KMS-11 (cell line): ENCODE measurements around the gene CCDC196.

Source experiments
- H2AFZ ChIP-seq: fragments of 200-600 bp; sonication (generic); 2 replicates; pipeline ENCODE4 v1.6.1; 2016; ENCODE audit warnings: antibody characterized with exemption, mixed run types, low read depth
- H3K27ac ChIP-seq: fragments of 200-600 bp; sonication (generic); 2 replicates; pipeline ENCODE4 v1.6.1; 2016; ENCODE audit warnings: mild to moderate bottlenecking, mixed run types
- H3K27me3 ChIP-seq: fragments of 200-600 bp; sonication (generic); 2 replicates; pipeline ENCODE4 v1.6.1; 2017; ENCODE audit warnings: mild to moderate bottlenecking, low read depth, mixed run types, moderate library complexity; ENCODE audit not compliant: insufficient read depth
- H3K36me3 ChIP-seq: fragments of 200-600 bp; sonication (generic); 2 replicates; pipeline ENCODE4 v1.6.1; 2017; ENCODE audit warnings: mild to moderate bottlenecking, mixed run types; ENCODE audit not compliant: insufficient read depth
- H3K4me1 ChIP-seq: fragments of 200-600 bp; sonication (generic); 2 replicates; pipeline ENCODE4 v1.6.1; 2016; ENCODE audit warnings: mild to moderate bottlenecking, low read depth, mixed run types; ENCODE audit not compliant: poor library complexity, severe bottlenecking
- H3K4me2 ChIP-seq: fragments of 200-600 bp; sonication (generic); 2 replicates; pipeline ENCODE4 v1.7.0; 2016; ENCODE audit warnings: mild to moderate bottlenecking, mixed run types
- H3K4me3 ChIP-seq: fragments of 200-600 bp; sonication (generic); IDR thresholded peaks from 2 replicates; pipeline ENCODE4 v1.6.1; 2017; ENCODE audit warnings: low read depth, low read length, mixed read lengths; ENCODE audit not compliant: insufficient read depth
- H3K79me2 ChIP-seq: fragments of 200-600 bp; sonication (generic); 2 replicates; pipeline ENCODE4 v1.6.1; 2016; ENCODE audit warnings: low read depth, mixed run types; ENCODE audit not compliant: insufficient read depth
- H3K9ac ChIP-seq: fragments of 200-600 bp; sonication (generic); 2 replicates; pipeline ENCODE4 v1.6.1; 2016; ENCODE audit warnings: mild to moderate bottlenecking, mixed run types
- H4K20me1 ChIP-seq: fragments of 200-600 bp; sonication (generic); 2 replicates; pipeline ENCODE4 v1.6.1; 2016; ENCODE audit warnings: mild to moderate bottlenecking, mixed run types; ENCODE audit not compliant: insufficient read depth
- TF ChIP-seq, protein P1 (sequence below): fragments of 200-600 bp; sonication (generic); conservative IDR thresholded peaks from 2 replicates; pipeline ENCODE4 v1.6.1; 2017; ENCODE audit warnings: low read depth, mild to moderate bottlenecking, antibody characterized with exemption, low read length, moderate library complexity, mixed read lengths

Gene CCDC196

DNA sequence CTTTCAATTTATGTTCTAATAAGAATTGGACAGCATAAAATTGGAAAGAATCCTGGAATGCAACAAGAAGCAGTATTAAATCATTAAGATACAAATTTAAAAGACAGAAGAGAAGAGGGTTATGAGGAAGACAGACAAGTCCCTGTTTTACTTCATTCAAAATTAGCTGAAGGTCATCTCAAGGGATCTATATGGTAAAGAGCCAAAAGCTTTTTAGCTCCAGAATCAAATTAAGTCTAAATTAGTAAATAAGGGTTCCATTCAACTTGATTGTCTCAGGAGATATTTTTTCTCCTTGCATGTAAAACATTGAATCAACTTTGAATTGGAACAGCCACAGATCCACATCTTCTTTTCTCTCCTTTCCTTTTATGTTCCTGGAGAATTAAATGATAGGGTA lies 7.6 kb downstream of the CCDC196 start:
- H3K27me3 ChIP-seq = no peaks in the 10 kb centered on the region
- no peaks in the 10 kb centered on the region for H4K20me1 ChIP-seq
- H3K36me3 ChIP-seq = no peaks in the 10 kb centered on the region
- no peaks in the 10 kb centered on the region for H3K79me2 ChIP-seq
- H3K4me3 ChIP-seq = no peak overlapping the region
- H3K4me2 ChIP-seq = no peak overlapping the region
- H3K4me1 ChIP-seq = peaks cover 4% of the 10 kb centered on the region
- H3K9ac ChIP-seq = no peak overlapping the region
- TF ChIP-seq, protein P1, sequence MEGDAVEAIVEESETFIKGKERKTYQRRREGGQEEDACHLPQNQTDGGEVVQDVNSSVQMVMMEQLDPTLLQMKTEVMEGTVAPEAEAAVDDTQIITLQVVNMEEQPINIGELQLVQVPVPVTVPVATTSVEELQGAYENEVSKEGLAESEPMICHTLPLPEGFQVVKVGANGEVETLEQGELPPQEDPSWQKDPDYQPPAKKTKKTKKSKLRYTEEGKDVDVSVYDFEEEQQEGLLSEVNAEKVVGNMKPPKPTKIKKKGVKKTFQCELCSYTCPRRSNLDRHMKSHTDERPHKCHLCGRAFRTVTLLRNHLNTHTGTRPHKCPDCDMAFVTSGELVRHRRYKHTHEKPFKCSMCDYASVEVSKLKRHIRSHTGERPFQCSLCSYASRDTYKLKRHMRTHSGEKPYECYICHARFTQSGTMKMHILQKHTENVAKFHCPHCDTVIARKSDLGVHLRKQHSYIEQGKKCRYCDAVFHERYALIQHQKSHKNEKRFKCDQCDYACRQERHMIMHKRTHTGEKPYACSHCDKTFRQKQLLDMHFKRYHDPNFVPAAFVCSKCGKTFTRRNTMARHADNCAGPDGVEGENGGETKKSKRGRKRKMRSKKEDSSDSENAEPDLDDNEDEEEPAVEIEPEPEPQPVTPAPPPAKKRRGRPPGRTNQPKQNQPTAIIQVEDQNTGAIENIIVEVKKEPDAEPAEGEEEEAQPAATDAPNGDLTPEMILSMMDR = no peak
- H3K27ac ChIP-seq = no peak overlapping the region
- H2AFZ ChIP-seq = no peak overlapping the region

DNA sequence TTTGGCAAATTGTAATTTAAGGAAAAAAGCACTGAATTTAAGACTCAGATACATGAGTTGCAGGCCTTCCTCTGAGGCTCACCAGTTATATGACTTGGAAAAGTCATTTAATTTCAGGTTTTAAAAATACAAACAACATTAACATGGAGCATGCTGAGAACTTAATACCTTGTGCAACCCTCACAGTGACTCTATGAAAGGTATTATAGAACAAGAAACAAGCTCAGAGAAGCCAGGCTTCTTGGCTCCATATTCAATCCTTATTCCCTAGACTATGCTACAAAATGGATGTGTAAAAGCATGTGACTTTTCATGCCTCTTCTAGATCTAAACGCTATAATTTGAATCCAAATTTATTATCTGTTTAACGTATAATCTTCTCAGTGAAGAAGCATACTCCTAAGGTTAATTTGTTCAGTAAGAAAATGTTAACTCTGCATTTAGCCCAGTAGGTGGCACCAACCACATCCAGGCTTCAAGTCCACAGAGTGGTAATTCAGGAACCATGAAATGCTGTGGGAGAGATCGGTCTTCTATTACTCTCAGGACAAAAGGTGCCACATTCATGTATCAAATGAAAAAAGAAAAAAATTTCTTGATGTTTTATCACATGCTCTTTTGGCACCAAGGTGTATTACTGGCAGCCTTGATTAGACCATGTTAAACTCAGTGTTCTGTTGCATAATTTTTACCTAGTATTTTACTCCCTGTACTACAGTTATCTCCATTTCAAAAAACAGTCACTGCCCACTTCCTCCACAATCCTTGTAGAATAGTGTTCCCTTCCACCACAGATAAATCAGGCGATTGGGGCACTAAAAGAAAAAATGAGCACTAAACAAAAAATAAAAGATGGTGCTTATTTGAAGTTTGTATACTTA lies 9.3 kb downstream of the CCDC196 start:
- no peaks in the 10 kb centered on the region for H4K20me1 ChIP-seq
- no peak overlapping the region for H3K4me3 ChIP-seq
- no peak overlapping the region for H2AFZ ChIP-seq
- H3K4me2 ChIP-seq = no peak overlapping the region
- H3K27ac ChIP-seq = no peak overlapping the region
- TF ChIP-seq, protein P1 = peak; percentile 72
- no peaks in the 10 kb centered on the region for H3K79me2 ChIP-seq
- H3K9ac ChIP-seq = no peak overlapping the region
- H3K27me3 ChIP-seq = no peaks in the 10 kb centered on the region
- no peaks in the 10 kb centered on the region for H3K36me3 ChIP-seq
- peaks cover 4% of the 10 kb centered on the region for H3K4me1 ChIP-seq

DNA sequence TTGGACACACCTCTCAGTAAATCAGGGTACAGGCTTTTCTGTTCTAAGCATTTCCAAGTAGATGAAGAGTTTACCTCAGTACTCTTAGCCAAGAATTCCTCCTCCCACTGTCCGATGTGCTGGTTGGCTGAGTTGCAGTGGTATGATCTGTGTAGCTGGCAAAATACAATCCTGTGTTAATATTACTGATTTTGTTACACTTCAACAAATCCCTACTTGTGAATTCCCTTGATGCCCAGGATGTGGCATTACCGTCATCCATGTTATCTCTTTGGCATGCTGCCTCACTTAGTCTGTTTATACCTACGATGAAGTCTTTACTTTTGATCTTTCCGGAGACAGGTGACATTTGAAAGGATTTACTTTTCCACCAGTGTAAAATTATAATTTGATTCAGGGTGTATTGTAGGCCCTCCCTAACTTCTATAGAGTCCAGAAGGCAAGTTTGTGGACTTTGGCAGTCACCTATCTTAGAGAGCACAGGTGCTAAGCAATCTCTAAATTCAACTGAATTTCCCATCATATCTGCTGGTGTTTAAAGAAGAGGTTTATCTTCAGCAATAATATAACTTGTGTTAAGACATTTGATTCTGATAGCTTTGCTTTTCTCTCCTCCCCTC lies 10.1 kb downstream of the CCDC196 start:
- no peak overlapping the region for H3K9ac ChIP-seq
- no peak overlapping the region for H3K27ac ChIP-seq
- no peak overlapping the region for H2AFZ ChIP-seq

DNA sequence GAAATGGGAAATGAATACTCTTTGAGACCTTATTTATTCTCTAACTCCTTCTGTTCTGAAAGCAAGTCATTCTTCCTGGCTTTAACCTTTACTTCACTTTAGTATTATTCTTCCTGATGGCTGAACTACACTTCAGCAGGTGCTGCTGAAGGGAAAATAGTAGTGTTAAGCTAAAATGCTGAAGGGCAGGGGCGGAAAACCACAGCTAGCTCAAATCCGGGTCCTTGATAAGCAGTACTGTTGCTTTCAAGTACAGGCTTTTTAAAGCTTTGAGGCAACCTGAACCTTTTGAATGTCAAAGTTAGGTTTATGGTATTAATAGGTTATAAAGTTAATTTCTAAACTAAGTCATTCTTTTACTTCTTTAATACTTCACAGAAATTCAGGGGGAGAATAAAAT lies 10.7 kb downstream of the CCDC196 start:
- Histone ChIP-seq H3K79me2 (no peaks in the 10 kb centered on the region), H3K27me3 (no peaks in the 10 kb centered on the region), H3K4me1 (peaks cover 4% of the 10 kb centered on the region), H3K36me3 (no peaks in the 10 kb centered on the region), H4K20me1 (no peaks in the 10 kb centered on the region), H3K27ac (no peak overlapping the region), H3K9ac (no peak overlapping the region), H2AFZ (no peak overlapping the region), H3K4me3 (no peak overlapping the region), H3K4me2 (no peak overlapping the region)
- TF ChIP-seq, protein P1 = no peak

More for the DNA sequence above, 10.1 kb downstream of the CCDC196 start:
- Histone ChIP-seq H4K20me1 (no peaks in the 10 kb centered on the region), H3K4me1 (peaks cover 4% of the 10 kb centered on the region), H3K36me3 (no peaks in the 10 kb centered on the region), H3K79me2 (no peaks in the 10 kb centered on the region), H3K27me3 (no peaks in the 10 kb centered on the region), H3K4me3 (no peak overlapping the region), H3K4me2 (no peak overlapping the region)
- TF ChIP-seq, protein P1 = no peak
